NCI-H2171 treated with DMSO at 0.1 percent for 48 hours (cell line): ENCODE measurements around the gene SYNC.
"Not testable (repeated sequence)": the region's sequence is repeated elsewhere in the genome, so short reads cannot be mapped to it uniquely, and the experiment has no call there.

ENCODE experiments used
- DNase-seq: peaks from one replicate; lab custom pipeline; 2025; lab: John Stamatoyannopoulos, UW

SYNC gene

GRCh38 chr1:32724678-32725614 is 22.4 kb upstream of the SYNC start:
- peak; percentile 79 for DNase-seq

GRCh38 chr1:32719681-32720275 is 17.2 kb upstream of the SYNC start:
- DNase-seq, result no peak

DNA sequence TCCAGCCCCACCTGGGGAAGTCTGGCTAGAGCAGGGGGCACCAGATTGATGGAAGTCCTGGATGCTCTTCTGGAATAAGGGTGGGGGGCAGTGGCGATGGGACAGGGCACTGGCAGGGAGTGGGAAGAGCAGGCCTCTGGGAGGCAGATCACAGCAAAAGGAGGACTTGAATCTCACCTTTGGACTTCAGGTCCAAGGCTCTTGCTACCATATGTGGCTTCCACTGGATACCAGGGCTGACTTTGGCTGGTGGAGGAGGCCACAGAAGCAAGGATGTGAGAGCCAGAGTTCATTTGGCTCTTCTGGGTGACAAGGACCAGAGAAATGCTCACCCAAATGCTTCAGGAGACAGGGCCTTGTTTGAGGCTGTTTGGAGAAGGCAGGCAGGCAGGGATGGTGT is 16.0 kb upstream of the SYNC start:
- no peak for DNase-seq

GRCh38 chr1:32718036-32718435 is 15.5 kb upstream of the SYNC start:
- no peak for DNase-seq

DNA sequence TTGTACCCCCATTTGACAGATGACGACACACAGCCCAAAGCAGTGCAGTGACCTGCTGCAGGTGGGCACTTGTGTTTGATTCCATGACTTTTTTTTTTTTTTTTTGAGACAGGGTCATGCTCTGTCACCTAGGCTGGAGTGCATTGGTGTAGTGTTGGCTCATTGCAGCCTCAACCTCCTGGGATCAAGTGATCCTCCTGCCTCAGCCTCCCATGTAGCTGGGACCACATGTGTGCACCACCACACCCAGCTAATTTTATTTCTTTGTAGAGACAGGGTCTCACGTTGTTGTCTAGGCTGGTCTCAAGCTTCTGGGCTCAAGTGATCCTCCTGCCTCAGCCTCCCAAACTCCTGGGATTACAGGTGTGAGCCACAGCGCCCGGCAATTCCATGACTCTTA is 14.9 kb upstream of the SYNC start:
- no peak for DNase-seq

DNA sequence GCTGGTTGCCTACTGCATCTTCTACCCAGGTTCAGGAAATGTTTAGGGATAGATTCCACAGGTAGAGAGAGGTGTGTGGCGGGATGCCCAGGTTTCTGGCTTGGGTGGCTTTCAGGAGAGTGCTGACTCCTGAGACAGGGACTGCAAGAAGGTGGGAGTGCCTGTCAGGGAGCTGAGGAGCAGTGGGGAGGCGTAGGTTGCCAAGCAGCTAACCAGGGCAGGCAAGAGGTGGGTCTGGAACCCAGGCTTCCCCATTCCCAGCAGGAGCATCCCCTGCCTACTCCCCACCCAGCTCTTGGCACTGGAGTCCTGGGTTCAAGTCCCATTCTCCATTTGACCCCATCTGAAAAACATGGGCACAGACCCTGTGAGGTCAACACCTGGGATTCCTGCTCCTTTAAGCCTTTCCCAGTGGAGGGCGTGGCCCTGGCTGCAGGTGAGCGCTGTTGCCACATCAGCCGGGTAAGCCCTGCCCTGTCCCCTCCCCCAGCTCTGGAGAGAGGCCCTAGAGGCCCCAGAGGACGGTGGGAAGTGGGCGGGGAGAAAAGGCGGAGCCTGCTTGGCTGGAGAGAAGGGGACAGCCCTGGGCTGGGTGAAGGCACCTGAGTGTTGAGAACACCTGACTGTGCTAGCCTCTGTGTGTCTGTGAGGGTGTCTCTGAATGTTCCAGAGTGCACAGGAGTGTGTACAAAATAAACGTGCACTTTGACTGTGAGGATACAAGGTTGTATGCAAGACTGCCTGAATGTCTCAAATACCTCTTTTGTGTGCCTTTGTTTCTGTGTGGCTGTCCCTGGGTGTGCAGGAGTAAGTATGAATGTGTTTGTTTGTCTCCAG is 14.0 kb upstream of the SYNC start:
- peak; percentile 91 for DNase-seq

GRCh38 chr1:32715901-32716311 is 13.3 kb upstream of the SYNC start:
- DNase-seq, result no peak

DNA sequence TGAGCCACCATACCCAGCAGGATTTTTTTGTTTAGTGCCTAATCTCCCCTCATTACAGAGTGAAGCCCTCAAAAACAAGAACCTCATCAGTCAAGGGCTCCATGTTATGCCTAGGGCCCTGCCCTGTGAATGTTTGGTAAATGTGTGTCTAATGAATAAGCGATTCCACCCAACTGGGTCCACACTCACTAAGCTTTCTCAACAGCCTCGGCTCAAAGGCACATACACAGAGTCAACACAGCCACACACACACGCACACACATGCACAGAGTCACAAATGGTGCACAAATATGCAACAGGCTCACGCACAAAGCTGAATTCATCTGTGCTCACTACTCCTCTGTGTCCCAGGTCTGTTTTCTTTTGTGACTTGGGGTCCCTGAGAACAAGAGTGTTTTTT is 11.7 kb upstream of the SYNC start:
- DNase-seq, result no peak

DNA sequence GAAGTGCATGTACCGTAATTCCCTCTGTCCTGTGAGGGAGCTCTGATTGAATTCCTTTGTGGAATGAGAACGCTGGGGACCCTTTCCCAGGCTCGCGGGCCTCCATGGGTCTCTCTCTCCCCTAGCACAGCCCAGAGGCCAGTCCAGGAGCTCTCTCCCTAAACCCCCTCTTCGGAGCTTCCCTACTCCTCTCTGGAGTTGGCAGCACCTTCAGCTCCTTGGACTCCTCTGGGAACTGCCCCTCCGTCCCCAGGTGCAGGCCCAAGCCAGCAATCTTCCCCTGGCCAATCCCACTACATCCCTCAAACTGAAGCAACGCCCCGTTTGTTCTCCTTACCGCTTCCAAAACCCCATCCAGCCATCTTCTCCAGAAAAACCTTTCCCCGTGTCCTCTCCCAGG is 10.5 kb upstream of the SYNC start:
- DNase-seq, result no peak

- not testable (repeated sequence) for DNase-seq
These were observed 8.7 kb upstream of the SYNC start for GRCh38 chr1:32711221-32711620.

GRCh38 chr1:32709476-32709875 is 6.9 kb upstream of the SYNC start:
- DNase-seq, result no peak

DNA sequence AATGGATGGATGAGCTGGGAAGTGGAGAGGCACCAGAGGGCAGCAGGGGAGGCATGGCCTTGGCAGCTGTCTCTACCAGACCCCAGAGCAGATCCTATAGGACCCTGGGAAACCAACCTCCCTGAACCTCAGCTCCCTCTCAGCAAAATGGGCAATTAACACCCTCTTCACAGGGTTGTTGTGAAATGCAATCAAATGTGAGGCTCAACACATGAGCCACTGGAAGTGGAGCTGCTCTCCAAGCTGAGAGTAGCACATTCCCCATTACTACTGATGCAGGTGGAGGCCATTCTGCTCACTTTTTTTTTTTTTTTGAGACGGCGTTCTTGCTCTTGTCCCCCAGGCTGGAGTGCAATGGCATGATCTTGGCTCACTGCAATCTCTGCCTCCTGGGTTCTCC is 6.5 kb upstream of the SYNC start:
- DNase-seq, result no peak

- DNase-seq, result no peak
These were observed 3.9 kb upstream of the SYNC start for GRCh38 chr1:32706491-32706890.

GRCh38 chr1:32705516-32705915 is 2.9 kb upstream of the SYNC start:
- DNase-seq, result no peak

- no peak for DNase-seq
These were observed 1.1 kb upstream of the SYNC start for GRCh38 chr1:32703479-32704291.

DNA sequence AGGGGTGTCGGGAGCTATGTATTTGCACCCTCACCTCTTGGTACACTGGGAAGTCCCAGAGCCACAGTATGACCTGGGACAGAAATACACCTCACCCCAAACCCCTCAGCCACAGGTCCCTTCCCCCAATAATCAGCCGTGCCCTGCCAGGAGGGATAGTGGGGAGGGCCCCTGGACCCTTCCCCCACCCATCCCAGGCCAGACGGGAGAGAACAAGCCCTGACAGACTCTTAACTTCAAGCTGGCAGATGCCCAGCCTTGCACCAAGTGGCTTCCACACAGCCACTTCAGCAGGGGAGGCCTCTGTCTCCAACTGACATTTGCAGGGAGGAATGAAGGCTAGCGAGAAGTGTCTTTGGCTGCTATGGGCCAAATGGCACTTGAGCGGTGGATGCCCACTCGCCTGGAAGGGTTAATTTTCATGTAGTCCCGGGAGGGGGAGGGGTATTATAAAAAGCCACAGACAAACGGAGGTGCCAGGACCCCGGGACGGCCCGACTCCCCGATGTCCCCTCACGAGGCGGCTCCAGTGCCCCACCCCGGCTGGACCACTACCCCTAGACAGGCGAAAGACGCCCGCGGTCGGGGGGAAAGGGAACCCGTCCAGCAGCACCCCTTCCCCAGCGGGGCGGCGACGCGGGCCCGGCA is 495 bp downstream of the SYNC start:
- peak; percentile 77 for DNase-seq

- no peak for DNase-seq
These were observed 1.1 kb downstream of the SYNC start for GRCh38 chr1:32701421-32701911.

DNA sequence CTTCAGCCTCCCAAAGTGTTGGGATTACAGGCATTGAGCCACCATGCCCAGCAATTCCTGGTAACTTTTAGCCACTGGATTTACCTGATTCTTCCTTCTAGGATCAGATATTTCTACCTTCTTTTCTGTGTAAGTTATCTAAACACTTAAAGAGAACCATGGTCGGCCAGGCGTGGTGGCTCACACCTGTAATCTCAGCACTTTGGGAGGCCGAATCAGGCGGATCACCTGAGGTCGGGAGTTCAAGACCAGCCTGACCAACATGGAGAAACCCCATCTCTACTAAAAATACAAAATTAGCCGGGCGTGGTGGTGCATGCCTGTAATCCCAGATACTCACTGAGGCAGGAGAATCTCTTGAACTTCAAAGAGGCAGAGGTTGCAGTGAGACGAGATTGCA is 5.6 kb downstream of the SYNC start:
- DNase-seq, result not testable (repeated sequence)

DNA sequence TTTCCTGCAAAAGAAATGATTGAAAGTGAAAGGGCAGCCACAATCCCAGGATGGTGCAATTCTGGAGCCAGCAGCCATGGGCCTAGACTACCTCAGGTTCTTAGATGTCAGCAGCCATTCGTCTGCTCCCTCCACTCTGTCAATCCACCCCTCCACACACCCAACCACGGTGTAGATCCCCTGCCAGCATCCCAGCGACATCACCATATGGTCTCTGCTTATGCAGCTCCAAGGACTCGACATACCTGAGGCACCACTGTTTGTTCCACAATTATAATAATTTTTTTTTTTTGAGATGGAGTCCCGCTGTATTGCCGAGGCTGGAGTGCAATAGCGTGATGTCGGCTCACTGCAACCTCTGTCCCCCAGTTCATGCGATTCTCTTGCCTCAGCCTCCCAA is 6.5 kb downstream of the SYNC start:
- DNase-seq, result peak; percentile 80

DNA sequence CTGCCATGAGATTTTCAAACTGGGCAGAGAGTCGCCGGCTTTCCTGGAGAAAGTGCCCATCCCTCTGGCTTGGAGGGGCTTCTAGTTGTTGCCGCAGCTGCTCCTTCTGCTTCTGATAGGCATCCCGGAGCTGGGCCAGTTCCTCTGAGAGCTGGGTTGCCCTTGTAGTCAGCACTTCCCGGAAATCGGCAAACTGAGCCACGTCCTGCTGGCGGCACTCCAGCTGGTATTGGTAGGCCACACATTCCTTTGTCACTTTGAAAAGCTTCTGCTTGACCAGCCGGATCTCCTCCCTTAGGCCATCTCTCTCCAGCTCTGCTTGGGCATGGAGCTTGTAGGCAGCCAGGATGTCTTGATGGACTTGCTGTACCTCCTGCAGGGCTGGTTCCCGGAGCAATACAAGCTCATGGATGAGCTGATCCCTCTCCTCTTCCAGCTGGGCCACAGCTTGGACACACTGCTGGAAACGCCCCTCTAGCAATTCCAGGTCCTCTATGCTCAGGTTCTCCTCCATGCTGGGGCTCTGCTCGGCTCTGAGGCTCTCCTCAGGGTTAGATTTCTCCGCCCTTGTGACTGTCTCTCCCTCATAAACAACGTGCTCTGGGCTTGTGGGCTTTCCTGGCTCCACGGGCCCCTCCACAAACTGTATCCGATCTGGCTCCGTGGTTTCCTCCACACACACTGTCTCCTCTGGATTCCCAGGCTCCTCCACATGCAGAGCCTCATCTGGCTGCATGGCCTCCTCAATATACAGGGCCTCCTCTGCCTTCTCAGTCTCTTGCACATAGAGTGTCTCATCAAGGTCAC is 7.3 kb downstream of the SYNC start:
- DNase-seq, result no peak
